Smooth muscle cell of the pulmonary artery (primary cell): ENCODE results near the gene KRTAP19-6. TPM values are rescaled to one million over a fixed set of nuclear protein-coding genes. Genes with fewer than 3 reads are reported as not detected.

Experiments used
- total RNA-seq: library from RNA; depleted of rRNA; stranded (reverse); fragments of >200 nt; gene quantifications from 2 replicates; pipeline ENCODE4 v1.2.3, GENCODE V29; 2014

The KRTAP19-6 gene
- not detected in 2 replicates for total RNA-seq

GRCh38 chr21:30541764-30542163, at the start of gene KRTAP19-6:
Gene KRTAP19-6, minus strand, starts transcription at chr21:30541864. Its CDS starts 31 bp downstream, at chr21:30541833.

GRCh38 chr21:30590297-30590696, 48.6 kb upstream of the KRTAP19-6 start, which contains the start of gene KRTAP22-2:
Gene KRTAP22-2, minus strand, starts transcription at chr21:30590397.

GRCh38 chr21:30561264-30561895, 19.7 kb upstream of the KRTAP19-6 start, which contains the start of gene KRTAP19-7:
Gene KRTAP19-7, minus strand, starts transcription at chr21:30561314. Its CDS starts 25 bp downstream, at chr21:30561289.

GRCh38 chr21:30502041-30502440, 39.6 kb downstream of the KRTAP19-6 start, which contains the start of gene KRTAP19-5:
Gene KRTAP19-5, minus strand, starts transcription at chr21:30502141. Its CDS starts 51 bp downstream, at chr21:30502090.

GRCh38 chr21:30497065-30497464, 44.6 kb downstream of the KRTAP19-6 start, which contains the start of gene KRTAP19-4:
Gene KRTAP19-4, minus strand, starts transcription at chr21:30497165. Its CDS starts 55 bp downstream, at chr21:30497110.

GRCh38 chr21:30491963-30492428, 49.7 kb downstream of the KRTAP19-6 start, which contains the start of gene KRTAP19-3:
Gene KRTAP19-3, minus strand, starts transcription at chr21:30492013. Its CDS starts 56 bp downstream, at chr21:30491957.

Other genes starting within 250 kb of the KRTAP19-6 start
- not detected in 2 replicates for gene KRTAP26-1, start 221.5 kb downstream of the KRTAP19-6 start, total RNA-seq
- not detected in 2 replicates for gene KRTAP27-1, start 204.2 kb downstream of the KRTAP19-6 start, total RNA-seq
- gene KRTAP23-1, start 193.3 kb downstream of the KRTAP19-6 start, total RNA-seq, result not detected in 2 replicates
- gene KRTAP13-2, start 169.6 kb downstream of the KRTAP19-6 start, total RNA-seq, result not detected in 2 replicates
- not detected in 2 replicates for gene KRTAP13-1, start 145.8 kb downstream of the KRTAP19-6 start, total RNA-seq
- not detected in 2 replicates for gene KRTAP13-3, start 115.9 kb downstream of the KRTAP19-6 start, total RNA-seq
- gene KRTAP13-4, start 111.6 kb downstream of the KRTAP19-6 start, total RNA-seq, result not detected in 2 replicates
- gene KRTAP15-1, start 101.6 kb downstream of the KRTAP19-6 start, total RNA-seq, result not detected in 2 replicates
- not detected in 2 replicates for gene KRTAP19-1, start 61.5 kb downstream of the KRTAP19-6 start, total RNA-seq
- not detected in 2 replicates for gene KRTAP19-2, start 54.4 kb downstream of the KRTAP19-6 start, total RNA-seq
- gene KRTAP19-3, start 49.9 kb downstream of the KRTAP19-6 start, total RNA-seq, result not detected in 2 replicates
- gene KRTAP19-4, start 44.7 kb downstream of the KRTAP19-6 start, total RNA-seq, result not detected in 2 replicates
- gene KRTAP19-5, start 39.7 kb downstream of the KRTAP19-6 start, total RNA-seq, result not detected in 2 replicates
- not detected in 2 replicates for gene KRTAP19-7, start 19.4 kb upstream of the KRTAP19-6 start, total RNA-seq
- gene KRTAP22-2, start 48.5 kb upstream of the KRTAP19-6 start, total RNA-seq, result not detected in 2 replicates
- not detected in 2 replicates for gene KRTAP6-3, start 50.6 kb upstream of the KRTAP19-6 start, total RNA-seq
- not detected in 2 replicates for gene KRTAP6-2, start 57.0 kb upstream of the KRTAP19-6 start, total RNA-seq
- not detected in 2 replicates for gene KRTAP22-1, start 59.2 kb upstream of the KRTAP19-6 start, total RNA-seq
- not detected in 2 replicates for gene KRTAP6-1, start 72.1 kb upstream of the KRTAP19-6 start, total RNA-seq
- gene KRTAP20-1, start 74.6 kb upstream of the KRTAP19-6 start, total RNA-seq, result not detected in 2 replicates
- not detected in 2 replicates for gene KRTAP20-4, start 78.8 kb upstream of the KRTAP19-6 start, total RNA-seq
- not detected in 2 replicates for gene KRTAP20-2, start 93.3 kb upstream of the KRTAP19-6 start, total RNA-seq
- not detected in 2 replicates for gene KRTAP20-3, start 101.0 kb upstream of the KRTAP19-6 start, total RNA-seq
- not detected in 2 replicates for gene KRTAP21-3, start 176.9 kb upstream of the KRTAP19-6 start, total RNA-seq
- not detected in 2 replicates for gene KRTAP21-2, start 205.4 kb upstream of the KRTAP19-6 start, total RNA-seq
- not detected in 2 replicates for gene KRTAP21-1, start 213.6 kb upstream of the KRTAP19-6 start, total RNA-seq